GM21515 (cell line): ENCODE data around the gene TIAL1.
A peak's percentile ranks its signal among the peaks of the same experiment; 100 is the strongest.
"Not testable (repeated sequence)": the region's sequence is repeated elsewhere in the genome, so short reads cannot be mapped to it uniquely, and the experiment has no call there.

Experiments used
- ATAC-seq: cut with Tn5 transposase; IDR thresholded peaks from one replicate; pipeline ENCODE4 v1.9.1; 2021; ENCODE audit not compliant: unreplicated experiment

TIAL1 gene

DNA sequence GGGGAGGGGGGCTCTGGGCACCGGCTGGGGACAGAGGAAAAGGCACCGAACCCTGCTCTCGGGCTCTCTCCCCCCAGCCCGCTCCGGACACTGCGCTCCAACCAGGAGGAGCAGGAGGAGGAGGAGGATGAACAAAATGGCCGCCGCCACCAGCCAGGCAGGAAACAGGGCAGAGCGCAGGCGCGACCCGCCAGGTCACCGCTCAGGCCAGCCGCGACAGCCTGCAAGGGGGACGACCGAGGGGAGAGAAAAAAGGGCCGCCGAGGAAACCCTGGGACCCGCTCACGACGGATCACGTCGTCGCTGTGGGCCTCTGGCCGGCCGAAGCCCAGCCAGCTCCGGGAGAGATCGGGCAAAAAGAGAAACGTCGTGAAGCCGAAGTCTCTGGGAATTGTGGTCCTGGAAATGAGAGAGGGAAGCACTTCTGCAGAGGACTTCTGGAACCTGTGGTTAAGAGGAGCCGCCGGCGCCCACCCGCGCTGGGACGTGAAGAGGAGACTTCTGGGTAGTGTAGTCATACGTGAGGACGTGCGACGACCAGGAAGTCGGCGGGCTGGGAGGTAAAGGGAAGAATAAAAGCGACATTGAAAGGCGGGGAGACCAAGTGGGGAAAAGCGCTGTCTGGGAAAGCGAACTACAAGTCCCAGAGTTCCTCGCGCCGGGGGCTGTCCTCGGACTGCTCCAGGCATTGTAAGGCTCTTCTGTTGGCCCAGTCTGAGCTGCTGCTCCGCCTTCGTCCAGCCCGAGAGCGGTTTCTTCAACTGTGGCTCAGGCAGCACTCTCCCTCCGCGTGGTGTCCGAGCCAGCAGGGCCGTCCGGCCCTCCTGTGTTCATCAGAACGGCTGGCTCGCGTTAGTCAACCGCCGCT lies at the start of gene TIAL1:
Gene TIAL1 (minus strand): TSS at position 428 of the 868 bp plus-strand sequence. CDS start 499 bp downstream, outside the sequence.
- peak; percentile 87 for ATAC-seq

GRCh38 chr10:119644994-119645393 lies 48.2 kb upstream of the TIAL1 start:
- no peak for ATAC-seq

GRCh38 chr10:119644205-119644814 lies 47.5 kb upstream of the TIAL1 start:
- ATAC-seq, result no peak

GRCh38 chr10:119643306-119644204 lies 46.8 kb upstream of the TIAL1 start:
- ATAC-seq, result no peak

DNA sequence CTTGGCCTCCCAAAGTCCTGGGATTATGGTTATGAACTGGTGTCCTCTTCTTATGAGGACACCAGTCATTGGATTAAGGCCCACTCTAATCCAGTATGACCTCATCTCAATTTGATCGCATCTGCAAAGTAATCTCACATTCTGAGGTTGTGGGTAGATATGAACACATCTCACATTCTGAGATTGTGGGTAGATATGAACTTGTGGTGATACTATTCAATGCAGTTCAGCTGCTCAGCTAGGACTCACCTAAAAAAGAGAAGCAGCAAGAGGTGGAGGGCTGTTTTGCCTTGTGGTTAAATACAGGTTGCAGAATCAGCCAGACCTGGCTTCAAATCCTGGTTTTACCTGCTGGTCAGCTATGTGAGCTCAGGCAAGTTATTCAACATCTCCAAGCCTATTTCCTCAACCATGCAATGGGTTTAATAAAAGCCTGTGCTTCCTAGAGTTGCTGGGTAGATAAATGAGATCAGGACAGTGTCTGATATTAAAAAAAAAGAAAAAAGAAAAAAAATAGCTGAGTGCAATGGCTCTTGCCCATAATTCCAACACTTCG lies 45.9 kb upstream of the TIAL1 start:
- no peak for ATAC-seq

GRCh38 chr10:119640875-119641526 lies 44.2 kb upstream of the TIAL1 start:
- ATAC-seq, result no peak

GRCh38 chr10:119640384-119640783 lies 43.6 kb upstream of the TIAL1 start:
- no peak for ATAC-seq

DNA sequence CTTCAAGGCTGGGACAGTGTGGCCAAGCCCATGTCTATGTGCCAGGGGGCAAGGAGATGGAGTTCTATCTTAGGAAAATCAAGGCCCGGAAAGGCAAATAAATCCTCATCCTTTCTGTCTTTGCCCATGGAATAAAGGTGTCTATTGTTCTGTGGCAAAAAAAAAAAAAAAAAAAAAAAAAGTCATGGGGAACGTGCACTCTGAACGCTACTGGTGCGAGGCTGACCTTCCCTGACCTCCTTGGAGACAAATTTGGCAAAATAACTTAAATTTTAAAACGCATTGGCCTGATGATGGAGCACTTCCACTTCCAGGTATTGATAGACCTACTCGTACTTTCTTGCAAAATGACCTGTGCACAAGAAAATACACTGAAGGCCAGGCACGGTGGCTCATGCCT lies 42.2 kb upstream of the TIAL1 start:
- no peak for ATAC-seq

GRCh38 chr10:119637631-119638030 lies 40.9 kb upstream of the TIAL1 start:
- ATAC-seq, result no peak

- ATAC-seq, result no peak
Observed at GRCh38 chr10:119634219-119634544, 37.4 kb upstream of the TIAL1 start.

GRCh38 chr10:119633538-119634218 lies 36.9 kb upstream of the TIAL1 start:
- no peak for ATAC-seq

- ATAC-seq, result no peak
Observed at GRCh38 chr10:119630300-119630699, 33.5 kb upstream of the TIAL1 start.

- no peak for ATAC-seq
Observed at GRCh38 chr10:119625570-119626280, 29.0 kb upstream of the TIAL1 start.

DNA sequence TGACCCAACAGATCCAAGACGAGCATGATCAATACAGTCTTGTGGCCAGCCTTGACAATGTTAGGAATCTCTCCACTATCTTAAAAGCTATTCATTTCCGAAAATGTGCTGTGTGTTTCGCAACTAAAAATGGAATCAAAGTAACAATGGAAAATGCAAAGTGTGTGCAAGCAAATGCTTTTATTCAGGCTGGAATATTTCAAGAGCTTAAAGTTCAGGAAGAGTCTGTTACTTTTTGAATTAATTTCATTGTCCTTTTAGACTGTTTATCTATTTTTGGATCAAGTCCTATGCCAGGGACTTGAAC lies 24.3 kb upstream of the TIAL1 start:
- no peak for ATAC-seq

GRCh38 chr10:119620241-119621077 lies 23.7 kb upstream of the TIAL1 start:
- no peak for ATAC-seq

DNA sequence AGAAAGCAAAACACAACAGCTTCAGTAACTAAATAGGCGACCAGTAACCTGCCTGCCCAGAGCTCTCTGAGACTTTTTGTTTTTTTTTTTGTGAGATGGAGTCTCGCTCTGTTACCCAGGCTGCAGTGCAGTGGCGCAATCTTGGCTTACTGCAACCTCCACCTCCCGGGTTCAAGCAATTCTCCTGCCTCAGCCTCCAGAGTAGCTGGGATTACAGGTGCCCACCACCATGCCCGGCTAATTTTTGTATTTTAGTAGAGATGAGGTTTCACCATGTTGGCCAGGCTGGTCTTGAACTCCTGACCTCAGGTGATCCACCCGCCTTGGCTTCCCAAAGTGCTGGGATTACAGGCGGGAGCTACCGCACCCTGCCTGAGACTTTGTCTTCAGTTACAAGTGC lies 23.0 kb upstream of the TIAL1 start:
- not testable (repeated sequence) for ATAC-seq

- ATAC-seq, result no peak
Observed at GRCh38 chr10:119619215-119619614, 22.5 kb upstream of the TIAL1 start.

DNA sequence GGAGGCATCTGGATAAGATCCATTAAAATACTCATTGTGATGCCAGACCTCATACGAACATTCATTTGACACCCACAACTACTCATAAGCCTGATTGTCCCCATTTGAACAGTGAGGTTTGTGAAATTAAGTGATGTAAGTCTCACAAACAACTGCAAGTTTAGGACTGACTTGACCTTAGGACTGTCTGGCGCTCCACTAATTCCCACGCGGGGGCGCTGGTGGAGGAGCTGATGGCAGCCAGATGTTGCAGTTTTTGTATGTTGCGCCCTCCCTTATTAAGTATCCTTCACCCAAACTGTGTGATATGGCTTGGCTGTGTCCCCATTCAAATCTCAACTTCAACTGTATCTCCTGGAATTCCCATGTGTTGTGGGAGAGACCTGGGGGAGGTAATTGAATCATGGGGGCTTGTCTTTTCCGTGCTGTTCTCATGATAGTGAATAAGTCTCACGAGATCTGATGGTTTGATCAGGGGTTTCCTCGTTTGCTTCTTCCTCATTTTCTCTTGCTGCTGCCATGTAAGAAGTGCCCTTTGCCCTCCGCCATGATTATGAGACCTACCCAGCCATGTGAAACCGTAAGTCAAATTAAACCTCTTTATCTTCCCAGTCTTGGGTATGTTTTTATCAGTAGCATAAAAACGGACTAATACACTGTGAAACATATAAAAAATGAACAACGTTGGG lies 20.3 kb upstream of the TIAL1 start:
- ATAC-seq, result no peak
